Immature natural killer cell (primary cell): ENCODE measurements around the gene BUD23. TPM values are rescaled to one million over a fixed set of nuclear protein-coding genes. Genes with fewer than 3 reads are reported as not detected.

Experiments
- DNase-seq, 3 donors: peaks; one replicate each; pipeline ENCODE4 v3.0.0; 2022; ENCODE audit warnings: mixed read lengths in 1 of 3
- H3K27ac Mint-ChIP-seq, 6 donors: one replicate each; pipeline ENCODE4 v1.8.0; 2020; ENCODE audit warnings: mixed read lengths in 6 of 6, mild to moderate bottlenecking in 5 of 6, inconsistent platforms in 4 of 6, moderate library complexity in 3 of 6
- H3K27me3 Mint-ChIP-seq, 3 donors: one replicate each; pipeline ENCODE4 v1.8.0; 2020 to 2021; ENCODE audit warnings: low read depth in 3 of 3, mild to moderate bottlenecking in 3 of 3, mixed read lengths in 3 of 3, moderate library complexity in 3 of 3, inconsistent platforms in 1 of 3
- H3K36me3 Mint-ChIP-seq, 3 donors: one replicate each; pipeline ENCODE4 v1.8.0; 2020; ENCODE audit warnings: mixed read lengths in 3 of 3, inconsistent platforms in 2 of 3, mild to moderate bottlenecking in 2 of 3
- H3K4me1 Mint-ChIP-seq, 2 donors: one replicate each; pipeline ENCODE4 v1.8.0; 2020; ENCODE audit warnings: inconsistent platforms in 2 of 2, mild to moderate bottlenecking in 2 of 2, mixed read lengths in 2 of 2, moderate library complexity in 1 of 2
- H3K4me3 Mint-ChIP-seq, 5 donors: one replicate each; pipeline ENCODE4 v1.8.0; 2020; ENCODE audit warnings: mild to moderate bottlenecking in 5 of 5, mixed read lengths in 5 of 5, inconsistent platforms in 3 of 5, moderate library complexity in 3 of 5
- H3K9me3 Mint-ChIP-seq, 6 donors: one replicate each; pipeline ENCODE4 v1.8.0; 2020; ENCODE audit warnings: mild to moderate bottlenecking in 6 of 6, mixed read lengths in 6 of 6, inconsistent platforms in 4 of 6, moderate library complexity in 3 of 6
- polyA plus RNA-seq, 3 donors: library from polyadenylated mRNA; unstranded; fragments of 300-500 nt; fragmentation: Illumina TruSeq; gene quantifications; one replicate each; pipeline ENCODE4 v1.2.3, GENCODE V29; 2021

BUD23 gene
- polyA plus RNA-seq, 3 donors from 2014 or later: 121 to 208 (median 122) TPM

- H3K27ac Mint-ChIP-seq: no peak overlapping the region
- H3K9me3 Mint-ChIP-seq: no peaks in the 10 kb centered on the region
- no peaks in the 10 kb centered on the region for H3K4me1 Mint-ChIP-seq
- no peak for DNase-seq
- H3K36me3 Mint-ChIP-seq: peaks cover 14 to 41% (median 16%) of the 10 kb centered on the region in 3 donors
- no peak overlapping the region for H3K4me3 Mint-ChIP-seq
- H3K27me3 Mint-ChIP-seq: peaks cover 0 to 6% (median 0%) of the 10 kb centered on the region in 3 donors
Observed at GRCh38 chr7:73699370-73700068, 16.1 kb downstream of the BUD23 start.

GRCh38 chr7:73700069-73700423, 16.6 kb downstream of the BUD23 start:
- no peaks in the 10 kb centered on the region for H3K4me1 Mint-ChIP-seq

GRCh38 chr7:73700581-73701134, 17.3 kb downstream of the BUD23 start:
- H3K36me3 Mint-ChIP-seq: peaks cover 7 to 34% (median 10%) of the 10 kb centered on the region in 3 donors
- H3K27ac Mint-ChIP-seq: no peak overlapping the region
- no peaks in the 10 kb centered on the region for H3K9me3 Mint-ChIP-seq
- DNase-seq: no peak
- H3K4me3 Mint-ChIP-seq: no peak overlapping the region
- H3K27me3 Mint-ChIP-seq: peaks cover 0 to 4% (median 0%) of the 10 kb centered on the region in 3 donors
- no peaks in the 10 kb centered on the region for H3K4me1 Mint-ChIP-seq

More at GRCh38 chr7:73700069-73700423, 16.6 kb downstream of the BUD23 start:
- Mint-ChIP-seq H3K36me3 (peaks cover 11 to 37% (median 13%) of the 10 kb centered on the region in 3 donors), H3K27me3 (peaks cover 0 to 6% (median 0%) of the 10 kb centered on the region in 3 donors), H3K4me3 (no peak overlapping the region), H3K9me3 (no peaks in the 10 kb centered on the region), H3K27ac (no peak overlapping the region)
- DNase-seq: no peak

- peaks cover 5 to 28% (median 7%) of the 10 kb centered on the region in 3 donors for H3K36me3 Mint-ChIP-seq
- H3K9me3 Mint-ChIP-seq: no peaks in the 10 kb centered on the region
- H3K27ac Mint-ChIP-seq: peak overlapping the region in 4 of 6 donors; percentile 4 to 49 (median 38)
- no peaks in the 10 kb centered on the region for H3K4me1 Mint-ChIP-seq
- no peak overlapping the region for H3K4me3 Mint-ChIP-seq
- H3K27me3 Mint-ChIP-seq: peaks cover 0 to 4% (median 0%) of the 10 kb centered on the region in 3 donors
- DNase-seq: no peak
Observed at GRCh38 chr7:73701357-73701995, 18.1 kb downstream of the BUD23 start.

GRCh38 chr7:73702226-73702625, 18.8 kb downstream of the BUD23 start:
- H3K9me3 Mint-ChIP-seq: no peaks in the 10 kb centered on the region
- no peak overlapping the region for H3K4me3 Mint-ChIP-seq
- peak overlapping the region in 2 of 6 donors; percentile 24 to 32 for H3K27ac Mint-ChIP-seq
- peaks cover 0 to 4% (median 0%) of the 10 kb centered on the region in 3 donors for H3K27me3 Mint-ChIP-seq
- no peaks in the 10 kb centered on the region for H3K4me1 Mint-ChIP-seq
- H3K36me3 Mint-ChIP-seq: peaks cover 5 to 21% (median 7%) of the 10 kb centered on the region in 3 donors
- no peak for DNase-seq

- no peak overlapping the region for H3K4me3 Mint-ChIP-seq
- no peak for DNase-seq
- H3K36me3 Mint-ChIP-seq: peaks cover 5 to 17% (median 7%) of the 10 kb centered on the region in 3 donors
- peaks cover 0 to 4% (median 0%) of the 10 kb centered on the region in 3 donors for H3K27me3 Mint-ChIP-seq
- H3K4me1 Mint-ChIP-seq: no peaks in the 10 kb centered on the region
- no peak overlapping the region for H3K27ac Mint-ChIP-seq
- no peaks in the 10 kb centered on the region for H3K9me3 Mint-ChIP-seq
Observed at GRCh38 chr7:73702665-73703064, 19.3 kb downstream of the BUD23 start.

GRCh38 chr7:73703225-73703624, 19.8 kb downstream of the BUD23 start:
- Mint-ChIP-seq H3K9me3 (no peaks in the 10 kb centered on the region), H3K4me3 (peak overlapping the region in 1 of 5 donors; percentile 33), H3K36me3 (peaks cover 5 to 16% (median 7%) of the 10 kb centered on the region in 3 donors), H3K27ac (no peak overlapping the region), H3K4me1 (no peaks in the 10 kb centered on the region), H3K27me3 (peaks cover 0 to 4% (median 0%) of the 10 kb centered on the region in 3 donors)
- DNase-seq: no peak

GRCh38 chr7:73703757-73704639, 20.6 kb downstream of the BUD23 start:
- no peaks in the 10 kb centered on the region for H3K9me3 Mint-ChIP-seq
- peaks cover 3 to 10% (median 5%) of the 10 kb centered on the region in 3 donors for H3K36me3 Mint-ChIP-seq
- H3K27ac Mint-ChIP-seq: no peak overlapping the region
- H3K4me1 Mint-ChIP-seq: no peaks in the 10 kb centered on the region
- H3K27me3 Mint-ChIP-seq: peaks cover 0 to 4% (median 0%) of the 10 kb centered on the region in 3 donors
- DNase-seq: no peak
- peak overlapping the region in 1 of 5 donors; percentile 33 for H3K4me3 Mint-ChIP-seq

GRCh38 chr7:73704640-73705550, 21.5 kb downstream of the BUD23 start:
- no peaks in the 10 kb centered on the region for H3K4me1 Mint-ChIP-seq
- no peak for DNase-seq
- no peak overlapping the region for H3K27ac Mint-ChIP-seq
- H3K27me3 Mint-ChIP-seq: peaks cover 0 to 5% (median 0%) of the 10 kb centered on the region in 3 donors
- no peak overlapping the region for H3K4me3 Mint-ChIP-seq
- no peaks in the 10 kb centered on the region for H3K9me3 Mint-ChIP-seq
- peaks cover 3 to 10% (median 5%) of the 10 kb centered on the region in 3 donors for H3K36me3 Mint-ChIP-seq

- H3K4me3 Mint-ChIP-seq: no peak overlapping the region
- H3K27me3 Mint-ChIP-seq: peaks cover 0 to 5% (median 0%) of the 10 kb centered on the region in 3 donors
- peaks cover 3 to 10% (median 5%) of the 10 kb centered on the region in 3 donors for H3K36me3 Mint-ChIP-seq
- no peak for DNase-seq
- no peak overlapping the region for H3K27ac Mint-ChIP-seq
- no peaks in the 10 kb centered on the region for H3K9me3 Mint-ChIP-seq
- H3K4me1 Mint-ChIP-seq: no peaks in the 10 kb centered on the region
Observed at GRCh38 chr7:73705551-73705920, 22.1 kb downstream of the BUD23 start.

- Mint-ChIP-seq H3K4me1 (no peaks in the 10 kb centered on the region), H3K27ac (no peak overlapping the region), H3K4me3 (no peak overlapping the region), H3K36me3 (peaks cover 3 to 10% (median 5%) of the 10 kb centered on the region in 3 donors), H3K27me3 (peaks cover 0 to 4% (median 0%) of the 10 kb centered on the region in 3 donors), H3K9me3 (no peaks in the 10 kb centered on the region)
- DNase-seq: no peak
Observed at GRCh38 chr7:73706126-73707044, 23.0 kb downstream of the BUD23 start.
